ENCODE results near the gene MYO18B.

MYO18B gene

DNA sequence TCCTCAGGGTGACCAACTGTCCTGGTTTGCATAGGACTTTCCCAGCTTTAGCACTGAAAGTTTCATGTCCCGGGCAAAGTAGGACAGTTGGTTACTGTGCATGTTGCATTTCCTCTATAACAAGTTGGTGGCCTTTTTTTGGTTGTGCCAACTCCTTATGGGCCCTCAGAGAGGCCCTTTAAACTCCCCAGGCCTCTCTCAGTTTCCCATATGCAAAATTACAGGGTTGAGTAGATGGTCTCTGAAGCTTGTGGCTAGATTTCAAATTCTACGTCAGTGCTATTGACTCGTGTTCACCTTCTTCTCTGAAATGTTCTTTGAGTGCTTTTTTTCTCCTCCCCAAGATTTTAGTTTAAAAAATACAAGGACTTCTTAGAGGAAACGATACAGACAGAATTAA lies 92.5 kb downstream of the MYO18B start:
- H3K36me3 ChIP-seq (ENCODE audit: low read length): no peaks in the 10 kb centered on the region
- no peak overlapping the region for H3K27ac ChIP-seq (ENCODE audit: low read depth, low read length)
- TF ChIP-seq, protein P1, sequence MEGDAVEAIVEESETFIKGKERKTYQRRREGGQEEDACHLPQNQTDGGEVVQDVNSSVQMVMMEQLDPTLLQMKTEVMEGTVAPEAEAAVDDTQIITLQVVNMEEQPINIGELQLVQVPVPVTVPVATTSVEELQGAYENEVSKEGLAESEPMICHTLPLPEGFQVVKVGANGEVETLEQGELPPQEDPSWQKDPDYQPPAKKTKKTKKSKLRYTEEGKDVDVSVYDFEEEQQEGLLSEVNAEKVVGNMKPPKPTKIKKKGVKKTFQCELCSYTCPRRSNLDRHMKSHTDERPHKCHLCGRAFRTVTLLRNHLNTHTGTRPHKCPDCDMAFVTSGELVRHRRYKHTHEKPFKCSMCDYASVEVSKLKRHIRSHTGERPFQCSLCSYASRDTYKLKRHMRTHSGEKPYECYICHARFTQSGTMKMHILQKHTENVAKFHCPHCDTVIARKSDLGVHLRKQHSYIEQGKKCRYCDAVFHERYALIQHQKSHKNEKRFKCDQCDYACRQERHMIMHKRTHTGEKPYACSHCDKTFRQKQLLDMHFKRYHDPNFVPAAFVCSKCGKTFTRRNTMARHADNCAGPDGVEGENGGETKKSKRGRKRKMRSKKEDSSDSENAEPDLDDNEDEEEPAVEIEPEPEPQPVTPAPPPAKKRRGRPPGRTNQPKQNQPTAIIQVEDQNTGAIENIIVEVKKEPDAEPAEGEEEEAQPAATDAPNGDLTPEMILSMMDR (IDR thresholded peaks at IDR 0.05; ENCODE audit: insufficient read depth, low read length, poor library complexity, severe bottlenecking): no peak
- TF ChIP-seq EZH2phosphoT487 (conservative IDR thresholded peaks at IDR 0.05; ENCODE audit: low read length): no peak
- H3K27me3 ChIP-seq (ENCODE audit: low read length): no peaks in the 10 kb centered on the region
- H3K9ac ChIP-seq (ENCODE audit: low read length): no peak overlapping the region
- H3K9me3 ChIP-seq (ENCODE audit: insufficient read depth, low read length): no peaks in the 10 kb centered on the region
- H3K4me3 ChIP-seq (ENCODE audit: insufficient read depth, low read length, poor library complexity, severe bottlenecking): no peak overlapping the region
- H3K9me2 ChIP-seq (replicated peaks; ENCODE audit: insufficient read depth, low read length): no peaks in the 10 kb centered on the region
- no peaks in the 10 kb centered on the region for H3K79me2 ChIP-seq (ENCODE audit: insufficient read depth, low read length)
- H4K20me1 ChIP-seq (ENCODE audit: low read depth, low read length): no peaks in the 10 kb centered on the region
- no peaks in the 10 kb centered on the region for H3F3A ChIP-seq (ENCODE audit: insufficient read depth)
- no peak overlapping the region for H3K4me2 ChIP-seq (ENCODE audit: low read depth, low read length, poor library complexity, severe bottlenecking)
- H2AFZ ChIP-seq (ENCODE audit: low read depth, low read length, severe bottlenecking): no peak overlapping the region

DNA sequence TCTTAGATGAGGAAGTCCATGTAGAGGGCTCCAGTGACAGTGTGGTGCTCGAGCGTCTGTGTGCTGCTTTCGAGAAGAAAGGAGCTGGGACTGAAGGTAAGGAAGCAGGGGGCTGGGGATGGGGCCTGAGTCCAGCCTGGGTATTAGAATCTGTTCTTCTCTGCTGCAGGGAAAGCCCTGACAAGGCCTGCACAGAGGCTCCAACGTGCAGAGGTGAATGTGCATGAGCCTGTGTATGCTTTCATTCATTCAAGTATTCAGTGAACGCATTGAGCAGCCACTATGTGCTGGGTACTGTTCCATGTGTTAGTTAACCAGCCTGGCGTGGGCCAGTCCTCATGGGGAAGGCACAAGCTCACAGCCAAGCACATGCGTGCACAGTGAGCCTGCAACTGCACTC lies 93.4 kb downstream of the MYO18B start:
- no peak for TF ChIP-seq EZH2phosphoT487 (conservative IDR thresholded peaks at IDR 0.05; ENCODE audit: low read length)
- TF ChIP-seq, protein P1 (IDR thresholded peaks at IDR 0.05; ENCODE audit: insufficient read depth, low read length, poor library complexity, severe bottlenecking): no peak
- Histone ChIP-seq H3K9me2 (replicated peaks; ENCODE audit: insufficient read depth, low read length) (no peaks in the 10 kb centered on the region), H3K79me2 (ENCODE audit: insufficient read depth, low read length) (no peaks in the 10 kb centered on the region), H3K9me3 (ENCODE audit: insufficient read depth, low read length) (no peaks in the 10 kb centered on the region), H4K20me1 (ENCODE audit: low read depth, low read length) (no peaks in the 10 kb centered on the region), H3K27ac (ENCODE audit: low read depth, low read length) (no peak overlapping the region), H3K4me3 (ENCODE audit: insufficient read depth, low read length, poor library complexity, severe bottlenecking) (no peak overlapping the region), H2AFZ (ENCODE audit: low read depth, low read length, severe bottlenecking) (no peak overlapping the region), H3F3A (ENCODE audit: insufficient read depth) (no peaks in the 10 kb centered on the region), H3K27me3 (ENCODE audit: low read length) (no peaks in the 10 kb centered on the region), H3K4me2 (ENCODE audit: low read depth, low read length, poor library complexity, severe bottlenecking) (no peak overlapping the region), H3K9ac (ENCODE audit: low read length) (no peak overlapping the region), H3K36me3 (ENCODE audit: low read length) (no peaks in the 10 kb centered on the region)

DNA sequence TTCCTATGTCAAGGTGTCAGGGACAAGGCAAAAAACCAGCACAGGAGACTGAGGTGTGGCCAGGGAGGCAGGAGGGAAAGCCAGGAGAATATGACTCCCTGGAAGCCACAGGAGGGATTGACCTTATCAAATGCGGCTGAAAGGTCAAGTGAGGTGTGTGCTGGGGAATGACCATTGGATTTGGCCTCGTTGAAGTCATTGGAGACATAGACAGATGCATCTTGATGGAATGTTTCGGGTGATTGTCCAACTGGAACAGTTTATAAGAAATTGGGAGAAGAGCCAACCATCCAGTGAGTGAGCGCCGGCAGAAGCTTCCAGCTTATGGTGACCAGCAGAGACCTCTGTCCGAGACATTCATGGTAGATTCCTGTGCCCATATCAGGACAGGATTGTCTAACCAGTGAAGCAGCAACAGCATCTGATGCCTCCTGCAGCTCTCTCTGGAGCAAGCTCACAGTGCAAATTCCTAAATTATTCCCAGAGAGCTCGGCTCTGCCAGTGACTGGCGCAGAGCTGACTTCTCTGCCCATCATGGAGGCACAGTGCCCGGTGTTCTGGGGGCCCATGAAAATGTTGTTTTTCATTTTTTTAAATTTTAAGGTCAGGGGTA lies 95.4 kb downstream of the MYO18B start:
- H3K79me2 ChIP-seq (ENCODE audit: insufficient read depth, low read length): no peaks in the 10 kb centered on the region
- TF ChIP-seq, protein P1 (IDR thresholded peaks at IDR 0.05; ENCODE audit: insufficient read depth, low read length, poor library complexity, severe bottlenecking): no peak
- TF ChIP-seq EZH2phosphoT487 (conservative IDR thresholded peaks at IDR 0.05; ENCODE audit: low read length): no peak
- H3K9me2 ChIP-seq (replicated peaks; ENCODE audit: insufficient read depth, low read length): no peaks in the 10 kb centered on the region
- no peak overlapping the region for H3K4me2 ChIP-seq (ENCODE audit: low read depth, low read length, poor library complexity, severe bottlenecking)
- no peak overlapping the region for H2AFZ ChIP-seq (ENCODE audit: low read depth, low read length, severe bottlenecking)
- H3K36me3 ChIP-seq (ENCODE audit: low read length): no peaks in the 10 kb centered on the region
- no peaks in the 10 kb centered on the region for H3K9me3 ChIP-seq (ENCODE audit: insufficient read depth, low read length)
- no peaks in the 10 kb centered on the region for H4K20me1 ChIP-seq (ENCODE audit: low read depth, low read length)
- H3K4me3 ChIP-seq (ENCODE audit: insufficient read depth, low read length, poor library complexity, severe bottlenecking): no peak overlapping the region
- H3K9ac ChIP-seq (ENCODE audit: low read length): no peak overlapping the region
- H3K27ac ChIP-seq (ENCODE audit: low read depth, low read length): no peak overlapping the region
- H3K27me3 ChIP-seq (ENCODE audit: low read length): no peaks in the 10 kb centered on the region
- no peaks in the 10 kb centered on the region for H3F3A ChIP-seq (ENCODE audit: insufficient read depth)

Data from SU-DHL-6 (cell line).